DLD1 (cell line): Measurements from ENCODE around the gene TIMM29.
"Not testable (repeated sequence)": the region's sequence is repeated elsewhere in the genome, so short reads cannot be mapped to it uniquely, and the experiment has no call there.

ENCODE experiments used
- in situ Hi-C: cut with HindIII; loops from 2 replicates; pipeline ENCODE4 v1.10.0; 2017; ENCODE audit warnings: low sequenced_read_pairs

The TIMM29 gene

DNA sequence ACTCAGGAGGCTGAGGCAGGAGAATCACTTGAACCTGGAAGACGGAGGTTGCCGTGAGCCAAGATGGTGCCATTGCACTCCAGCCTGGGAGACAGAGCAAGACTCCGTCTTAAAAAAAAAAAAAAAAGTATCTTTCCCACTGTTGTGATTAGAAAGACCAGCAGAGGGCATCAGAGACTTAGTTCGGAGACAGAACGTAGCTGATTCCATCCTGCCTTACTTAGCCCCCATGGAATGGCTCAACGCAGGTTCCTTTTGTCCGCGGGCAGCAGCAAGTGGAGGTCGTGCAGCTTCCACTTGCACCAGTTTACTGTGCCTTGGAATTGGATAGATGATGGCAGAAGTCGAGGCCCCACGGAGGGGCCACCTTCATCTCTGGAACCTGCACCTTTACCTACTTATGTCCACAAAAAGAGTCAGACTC, 8.1 kb downstream of the TIMM29 start:
- in situ Hi-C loops, result no loop called here

DNA sequence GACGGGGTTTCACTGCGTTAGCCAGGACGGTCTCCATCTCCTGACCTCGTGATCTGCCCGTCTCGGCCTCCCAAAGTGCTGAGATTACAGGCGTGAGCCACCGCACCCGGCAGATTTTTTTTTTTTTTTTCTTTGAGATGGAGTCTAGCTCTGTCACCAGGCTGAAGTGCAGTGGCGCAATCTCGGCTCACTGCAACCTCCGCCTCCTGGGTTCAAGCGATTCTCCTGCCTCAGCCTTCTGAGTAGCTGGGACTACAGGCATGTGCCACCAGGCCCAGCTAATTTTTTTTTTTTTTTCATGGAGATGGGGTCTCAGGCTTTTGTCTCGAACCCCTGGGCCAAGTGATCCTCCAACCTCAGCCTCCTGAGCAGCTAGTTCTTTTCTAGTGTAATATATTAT, 13.0 kb downstream of the TIMM29 start:
- in situ Hi-C loops, result not testable (repeated sequence)

DNA sequence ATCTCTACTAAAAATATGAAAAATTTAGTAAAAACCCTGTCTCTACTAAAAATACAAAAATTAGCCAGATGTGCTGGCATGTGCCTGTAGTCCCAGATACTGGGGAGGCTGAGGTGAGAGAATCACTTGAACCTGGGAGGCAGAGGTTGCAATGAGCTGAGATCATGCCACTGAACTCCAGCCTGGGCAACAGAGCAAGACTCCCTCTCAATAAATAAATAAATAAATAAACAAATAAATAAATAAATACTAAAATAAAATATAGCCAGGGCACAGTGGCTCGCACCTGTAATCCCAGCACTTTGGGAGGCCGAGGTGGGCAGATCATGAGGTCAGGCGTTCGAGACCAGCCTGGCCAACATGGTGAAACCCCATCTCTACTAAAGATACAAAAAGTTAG, 14.8 kb downstream of the TIMM29 start:
- in situ Hi-C loops, result not testable (repeated sequence)

DNA sequence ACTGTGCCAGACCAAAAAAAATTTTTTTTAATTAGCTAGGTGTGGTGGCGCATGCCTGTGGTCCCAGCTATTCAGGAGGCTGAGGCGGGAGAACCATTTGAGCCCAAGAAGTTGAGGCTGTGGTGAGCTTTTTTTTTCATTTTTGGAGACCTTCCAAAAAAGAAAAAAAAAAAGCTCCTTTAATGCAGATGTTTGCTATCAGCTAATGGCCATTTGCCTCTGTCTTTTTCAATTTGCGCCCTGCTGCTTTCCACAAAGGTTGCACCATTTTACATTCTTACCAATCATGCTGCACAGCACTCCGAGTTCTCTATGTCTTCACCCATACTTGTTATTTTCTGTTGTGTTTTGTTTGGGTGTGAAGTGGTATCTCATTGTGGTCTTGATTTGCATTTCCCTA, 16.7 kb downstream of the TIMM29 start:
- in situ Hi-C loops, result no loop called here

DNA sequence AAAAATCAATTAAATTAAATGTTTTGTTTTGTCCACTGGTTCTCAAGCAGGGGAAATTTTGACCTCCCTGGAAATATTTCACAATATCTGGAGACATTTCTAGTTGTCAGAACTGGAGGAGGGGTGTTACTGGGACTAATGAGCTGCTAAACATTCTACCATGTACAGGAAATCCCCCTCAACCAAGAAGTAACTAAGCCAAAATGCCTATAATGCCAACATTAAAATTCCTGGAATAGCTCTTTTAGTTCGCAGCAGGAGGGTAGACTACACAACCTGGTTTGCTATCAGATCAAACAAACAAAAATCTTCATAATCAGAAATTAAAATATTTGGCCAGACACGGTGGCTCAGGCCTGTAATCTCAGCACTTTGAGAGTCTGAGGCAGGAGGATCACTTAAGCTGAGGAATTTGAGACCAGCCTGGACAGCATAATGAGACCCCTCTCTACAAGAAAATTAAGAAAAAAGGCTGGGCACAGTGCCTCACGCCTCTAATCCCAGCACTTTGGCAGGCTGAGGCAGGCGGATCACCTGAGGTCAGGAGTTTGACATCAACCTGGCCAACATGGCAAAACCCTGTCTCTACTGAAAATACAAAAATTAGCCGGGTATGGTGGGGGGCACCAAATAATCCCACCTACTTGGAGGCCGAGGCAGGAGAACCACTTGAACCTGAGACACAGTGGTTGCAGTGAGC, 18.5 kb downstream of the TIMM29 start:
- in situ Hi-C loops, result no loop called here

DNA sequence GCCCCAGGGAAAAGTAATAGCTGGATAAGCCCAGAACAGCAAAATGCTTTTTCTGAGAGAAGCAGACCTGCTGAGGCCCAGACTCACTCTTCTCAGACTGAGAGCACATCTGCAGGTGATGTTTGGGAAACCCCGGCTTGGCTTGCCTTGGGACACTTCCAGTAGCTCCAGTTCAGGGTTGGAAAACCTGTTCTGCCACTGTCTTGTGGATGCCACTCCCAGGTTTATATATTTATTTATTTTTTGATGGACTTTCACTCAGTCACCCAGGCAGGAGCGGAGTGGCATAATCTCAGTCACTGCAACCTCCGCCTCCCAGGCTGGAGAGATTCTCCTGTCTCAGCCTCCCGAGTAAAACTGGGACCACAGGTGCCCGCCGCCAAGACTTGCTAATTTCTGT, 24.2 kb downstream of the TIMM29 start:
- in situ Hi-C loops, result no loop called here

DNA sequence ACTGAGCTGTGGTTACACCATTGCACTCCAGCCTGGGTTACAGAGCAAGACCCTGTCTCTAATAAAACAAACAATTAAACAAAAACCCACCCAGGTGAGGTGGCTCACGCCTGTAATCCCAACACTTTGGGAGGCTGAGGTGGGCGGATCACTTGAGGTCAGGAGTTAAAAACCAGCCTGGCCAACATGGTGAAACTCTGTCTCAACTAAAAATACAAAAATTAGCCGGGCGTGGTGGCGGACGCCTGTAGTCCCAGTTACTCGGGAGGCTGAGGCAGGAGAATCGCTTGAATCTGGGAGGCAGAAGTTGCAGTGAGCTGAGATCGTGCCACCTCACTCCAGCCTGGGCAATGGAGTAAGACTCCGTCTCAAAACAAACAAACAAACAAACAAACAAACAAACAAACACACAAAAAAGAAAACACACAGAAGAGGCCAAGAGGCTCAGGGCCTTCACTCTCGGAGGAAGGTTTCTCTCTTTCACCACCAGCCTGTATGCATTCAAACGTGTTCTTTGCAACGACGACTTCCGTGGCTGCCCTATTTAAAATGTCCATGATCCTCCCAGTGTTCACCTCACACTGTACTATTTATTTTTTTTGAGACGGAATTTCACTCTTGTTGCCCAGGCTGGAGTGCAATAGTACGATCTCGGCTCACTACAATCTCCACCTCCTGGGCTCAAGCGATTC, 30.8 kb downstream of the TIMM29 start:
- in situ Hi-C loops, result not testable (repeated sequence)

DNA sequence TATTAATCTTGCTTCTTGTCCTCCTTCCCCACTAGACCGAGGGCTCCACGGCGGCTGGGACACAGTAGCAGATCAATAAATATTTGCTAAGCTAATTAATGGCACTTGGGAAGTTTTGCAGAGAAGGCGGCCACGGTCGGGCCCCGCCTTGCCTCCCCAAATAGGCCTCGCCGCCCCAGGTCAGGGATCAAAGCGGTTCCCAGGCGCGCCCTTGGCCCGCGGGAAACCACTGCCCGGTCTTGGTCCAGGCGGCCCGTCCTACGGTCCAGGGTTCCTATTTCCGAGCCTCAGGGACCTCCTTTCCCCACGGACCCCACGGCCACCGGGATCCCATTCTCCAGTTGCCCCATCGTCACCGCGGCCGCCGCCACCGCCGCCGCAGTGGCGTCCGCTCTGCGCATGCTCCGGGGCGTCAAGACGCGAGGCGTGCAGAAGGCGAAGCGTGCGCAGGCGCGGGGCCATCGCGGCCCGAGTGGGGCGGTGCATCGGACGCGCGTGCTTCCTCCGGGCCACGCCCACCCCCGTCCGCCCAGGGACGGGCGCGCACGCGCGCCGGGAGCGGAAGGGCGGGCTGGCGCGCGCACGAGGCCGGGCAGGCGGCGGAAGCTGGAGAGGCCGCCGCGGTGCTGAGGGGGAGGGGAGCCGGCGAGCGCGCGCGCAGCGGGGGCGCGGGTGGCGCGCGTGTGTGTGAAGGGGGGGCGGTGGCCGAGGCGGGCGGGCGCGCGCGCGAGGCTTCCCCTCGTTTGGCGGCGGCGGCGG, 31.9 kb downstream of the TIMM29 start, which contains the start of gene SMARCA4:
TSS of gene SMARCA4 (plus strand) at position 717 of the 759 bp plus-strand sequence. CDS start 23,122 bp downstream, outside the sequence.
- in situ Hi-C loops, result no loop called here

DNA sequence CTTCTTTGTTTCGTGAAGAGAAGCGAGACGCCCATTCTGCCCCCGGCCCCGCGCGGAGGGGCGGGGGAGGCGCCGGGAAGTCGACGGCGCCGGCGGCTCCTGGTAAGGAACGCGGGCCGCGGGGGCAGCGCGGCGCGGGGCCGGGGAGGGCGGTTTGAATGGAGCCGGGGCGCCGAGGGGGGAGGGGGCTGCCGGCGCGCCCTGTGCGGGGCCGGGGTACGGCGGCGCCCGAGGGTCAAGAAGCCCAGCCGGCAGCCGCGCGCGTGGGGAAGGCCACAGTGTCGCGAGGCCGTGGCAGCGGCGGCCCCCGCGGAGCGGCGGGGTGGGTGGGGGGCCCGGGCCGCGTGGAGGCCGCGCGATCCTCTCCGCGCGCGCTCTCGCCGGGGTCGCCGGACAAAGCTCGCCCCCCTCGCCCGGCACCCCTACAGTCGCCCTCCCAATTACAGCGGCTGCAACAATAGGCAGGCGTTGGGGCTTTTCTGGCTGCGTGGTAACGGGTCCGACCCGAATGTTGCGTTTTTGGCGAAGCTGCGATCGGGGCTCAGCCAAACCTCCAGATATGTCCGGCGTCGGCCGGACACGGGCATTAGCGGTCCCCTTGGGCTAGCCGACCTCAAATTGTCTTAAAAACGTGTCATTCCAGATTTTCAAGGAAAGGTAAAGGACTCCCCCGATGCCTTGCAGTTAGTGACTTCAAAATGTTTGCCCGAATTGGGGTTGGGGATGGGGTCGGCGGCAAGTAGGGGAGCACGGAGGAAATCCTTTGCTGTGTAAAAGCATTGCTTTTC, 32.7 kb downstream of the TIMM29 start:
- in situ Hi-C loops, result no loop called here

DNA sequence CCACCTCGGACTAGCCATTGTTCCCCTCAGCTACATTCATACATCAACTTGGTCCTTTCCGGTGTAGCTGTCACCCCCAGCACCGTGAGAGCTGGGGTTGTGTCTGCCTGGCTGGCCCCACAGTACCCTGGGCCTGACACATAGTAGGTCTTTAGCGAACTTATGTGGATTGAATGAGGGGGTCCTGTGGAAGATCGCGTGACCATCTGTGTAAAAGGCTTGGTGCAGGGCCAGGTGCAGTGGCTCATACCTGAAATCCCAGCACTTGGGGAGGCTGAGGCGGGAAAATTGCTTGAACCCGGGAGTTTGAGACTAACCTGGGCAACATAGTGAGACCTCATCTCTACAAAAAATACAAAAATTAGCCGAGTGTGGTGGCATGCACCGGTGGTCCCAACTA, 34.3 kb downstream of the TIMM29 start:
- in situ Hi-C loops, result no loop called here

DNA sequence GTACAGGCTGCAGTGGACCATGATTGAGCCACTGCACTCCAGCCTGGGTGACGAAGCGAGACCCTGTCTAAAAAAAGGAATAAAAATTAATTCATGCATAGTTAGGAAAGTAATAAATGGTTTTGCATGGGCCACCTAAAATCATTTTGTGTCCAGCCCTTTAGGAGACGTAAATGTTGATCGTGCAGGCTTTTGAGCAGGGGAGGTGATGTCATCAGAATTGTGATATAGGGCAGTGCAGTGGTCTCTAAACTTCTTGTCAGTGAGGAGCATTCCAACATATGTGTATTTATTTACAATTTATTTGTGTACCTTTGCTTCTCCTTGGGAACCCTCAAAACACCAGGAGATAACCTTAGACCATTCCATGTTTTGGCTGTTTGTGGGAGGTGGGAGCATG, 35.3 kb downstream of the TIMM29 start:
- in situ Hi-C loops, result no loop called here

DNA sequence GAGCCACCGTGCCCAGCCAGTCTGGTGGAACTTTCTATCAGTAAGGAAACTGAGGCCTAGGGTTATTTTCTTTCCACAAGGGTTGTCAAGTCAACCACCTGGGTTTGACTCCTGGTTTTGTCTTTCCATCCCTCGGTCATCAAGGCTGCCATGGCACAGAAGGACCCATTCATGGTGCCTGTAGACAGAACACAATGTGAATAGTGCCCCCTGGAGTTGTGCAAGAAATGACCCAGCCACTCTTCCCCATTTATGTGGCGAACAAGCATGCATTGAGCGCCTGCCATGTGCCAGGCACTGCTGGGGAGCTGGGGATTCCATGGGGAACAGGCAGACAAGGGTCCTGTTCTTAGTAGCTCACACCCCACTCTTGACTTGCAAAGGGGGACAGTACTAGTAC, 36.3 kb downstream of the TIMM29 start:
- in situ Hi-C loops, result no loop called here

DNA sequence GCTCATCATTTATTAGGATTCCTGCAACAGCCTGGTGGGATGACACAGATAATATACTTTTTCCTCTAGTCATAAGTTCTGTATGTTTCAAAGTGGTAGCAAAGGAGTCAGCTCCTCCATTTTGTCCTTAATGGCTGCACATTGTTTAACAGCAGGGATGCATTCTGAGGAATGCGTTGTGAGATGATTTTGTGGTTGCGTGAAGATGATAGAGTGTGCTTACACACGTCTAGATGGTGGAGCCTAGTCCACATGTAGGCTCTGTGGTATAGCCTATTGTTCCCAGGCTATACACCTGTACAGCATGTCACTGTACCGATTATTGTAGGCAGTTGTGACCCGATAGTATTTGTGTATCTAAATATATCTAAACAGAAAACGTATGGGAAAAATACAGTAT, 36.8 kb downstream of the TIMM29 start:
- in situ Hi-C loops, result no loop called here

DNA sequence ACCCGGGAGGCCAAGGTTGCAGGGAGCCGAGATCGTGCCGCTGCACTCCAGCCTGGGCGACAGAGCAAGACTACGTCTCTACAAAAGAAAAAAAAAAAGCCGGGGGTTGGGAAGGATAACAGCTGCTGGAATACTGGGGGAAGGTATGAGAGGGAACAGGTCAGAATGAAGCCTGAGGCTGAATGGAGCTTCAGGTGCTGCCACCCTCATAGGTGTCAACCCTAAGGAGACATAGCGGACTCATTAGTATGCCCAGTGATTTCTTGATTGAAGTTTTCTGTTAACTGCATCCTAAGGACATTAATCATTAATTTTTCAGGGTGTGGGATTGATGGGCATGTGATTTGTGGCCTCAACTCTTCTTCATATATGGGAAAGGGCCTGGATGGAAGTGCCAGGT, 38.2 kb downstream of the TIMM29 start:
- in situ Hi-C loops, result no loop called here

DNA sequence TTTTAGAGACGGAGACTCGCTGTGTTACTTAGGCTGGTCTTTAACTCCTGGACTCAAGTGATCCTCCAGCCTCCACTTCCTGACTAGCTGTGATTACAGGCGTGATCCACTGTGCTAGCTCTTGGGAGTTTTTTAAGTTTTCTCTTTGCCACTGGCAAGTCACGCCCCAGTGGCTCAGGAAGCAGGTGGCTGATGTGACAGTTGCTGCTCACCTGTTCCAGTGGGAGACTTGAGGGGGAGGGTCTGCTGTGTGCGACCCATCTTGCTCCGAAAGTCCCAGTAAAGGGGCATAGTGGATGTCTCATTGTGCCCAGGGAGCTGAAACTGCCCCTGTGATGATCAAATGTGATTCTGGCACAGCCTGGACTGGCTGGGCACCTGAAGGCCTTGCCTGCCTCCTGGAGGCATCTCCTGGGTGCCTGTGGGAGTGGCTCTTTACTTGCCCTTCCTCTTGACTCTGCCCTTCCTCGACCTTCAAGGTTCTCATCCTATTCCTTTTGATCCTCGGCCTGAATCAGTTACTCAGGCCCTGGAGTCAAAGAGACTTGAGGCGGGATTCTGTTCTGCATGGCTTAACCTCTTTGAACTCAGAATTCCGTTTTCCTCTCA, 40.0 kb downstream of the TIMM29 start:
- in situ Hi-C loops, result no loop called here

DNA sequence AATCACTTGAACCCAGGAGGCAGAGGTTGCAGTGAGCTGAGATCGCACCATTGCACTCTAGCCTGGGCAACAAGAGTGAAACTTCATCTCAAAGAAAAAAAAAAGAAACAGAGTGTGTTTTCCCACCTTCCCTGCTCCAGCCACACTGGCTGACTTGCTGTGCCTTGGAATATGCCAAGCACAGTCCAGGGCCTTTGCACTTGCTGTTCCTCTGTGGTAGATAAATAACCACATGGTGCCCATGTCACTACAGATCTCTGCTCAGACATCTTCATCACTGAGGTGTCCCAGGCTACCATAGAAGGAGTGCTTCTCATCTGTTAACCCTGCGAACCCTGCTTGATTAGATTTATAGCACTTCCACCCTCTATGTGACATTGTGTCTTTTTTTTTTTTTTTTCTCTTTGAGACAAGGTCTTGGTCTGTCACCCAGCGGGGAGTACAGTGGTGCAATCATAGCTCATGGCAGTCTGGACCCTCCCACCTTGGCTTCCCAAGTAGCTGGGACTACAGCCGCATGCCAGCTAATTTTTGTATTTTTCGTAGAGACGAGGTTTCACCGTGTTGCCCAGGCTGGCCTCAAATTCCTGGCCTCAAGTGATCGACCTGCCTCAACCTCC, 42.6 kb downstream of the TIMM29 start:
- in situ Hi-C loops, result no loop called here

DNA sequence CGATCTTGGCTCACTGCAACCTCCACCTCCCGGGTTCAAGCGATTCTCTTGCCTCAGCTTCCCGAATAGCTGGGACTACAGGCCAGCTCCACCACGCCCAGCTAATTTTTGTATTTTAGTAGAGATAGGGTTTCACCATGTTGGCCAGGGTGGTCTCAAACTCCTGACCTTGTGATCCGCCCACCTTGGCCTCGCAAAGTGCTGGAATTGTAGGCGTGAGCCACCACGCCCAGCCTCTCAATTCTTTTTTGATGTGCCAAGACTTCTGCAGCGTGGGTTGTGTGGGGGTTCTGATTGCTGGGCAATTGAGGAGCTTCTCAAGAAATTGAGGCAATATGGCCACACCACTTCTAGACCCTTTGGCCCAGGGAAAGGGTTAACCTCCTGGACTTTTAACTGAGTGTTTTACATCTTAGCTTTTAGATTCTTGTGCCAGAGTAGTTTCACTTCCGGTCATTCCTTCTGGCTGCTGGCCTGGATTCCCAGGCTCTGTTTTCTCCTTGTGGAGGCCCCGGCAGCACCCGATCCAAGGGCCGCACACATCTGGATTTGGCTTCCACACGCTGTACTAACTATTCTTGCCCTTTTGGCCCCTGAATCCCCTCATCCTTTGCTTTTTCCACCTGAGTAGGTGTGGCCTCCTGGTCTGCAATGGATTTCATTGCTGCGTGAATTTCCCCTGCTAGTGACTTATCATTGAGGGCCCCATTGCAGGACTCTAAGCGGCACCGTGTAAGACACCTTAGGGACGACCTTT, 46.9 kb downstream of the TIMM29 start:
- in situ Hi-C loops, result no loop called here

DNA sequence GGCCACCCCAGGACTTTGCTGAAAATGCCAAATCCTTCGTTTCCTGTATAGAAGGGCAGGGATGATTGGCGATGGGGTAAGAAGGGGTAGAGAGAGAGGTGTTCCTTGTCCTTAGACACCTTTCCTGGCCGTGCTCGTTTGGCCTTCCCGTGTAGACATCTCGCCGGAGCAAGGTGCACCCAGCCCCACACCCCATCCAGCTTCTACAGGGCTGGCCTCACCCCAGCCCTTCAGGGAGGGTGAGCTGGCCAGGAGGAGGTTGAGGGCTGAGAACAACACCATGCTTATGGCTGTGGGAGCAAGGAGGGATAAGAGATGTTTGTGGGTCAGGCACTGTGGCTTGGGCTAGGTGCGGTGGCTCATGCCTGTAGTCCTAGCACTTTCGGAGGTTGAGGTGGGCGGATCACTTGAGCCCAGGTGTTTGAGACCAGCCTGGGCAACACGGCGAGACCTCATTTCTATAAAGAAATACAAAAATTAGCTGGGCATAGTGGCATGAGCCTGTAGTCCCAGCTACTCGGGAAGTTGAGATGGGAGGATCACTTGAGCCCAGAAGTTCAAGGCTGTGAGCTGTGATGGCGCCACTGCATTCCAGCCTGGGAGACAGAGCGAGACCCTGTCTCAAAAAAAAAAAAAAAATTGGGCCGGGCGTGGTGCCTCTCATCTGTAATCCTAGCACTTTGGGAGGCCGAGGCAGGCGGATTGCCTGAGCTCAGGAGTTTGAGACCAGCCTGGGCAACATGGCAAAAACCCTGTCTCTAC, 47.7 kb downstream of the TIMM29 start:
- in situ Hi-C loops, result no loop called here

DNA sequence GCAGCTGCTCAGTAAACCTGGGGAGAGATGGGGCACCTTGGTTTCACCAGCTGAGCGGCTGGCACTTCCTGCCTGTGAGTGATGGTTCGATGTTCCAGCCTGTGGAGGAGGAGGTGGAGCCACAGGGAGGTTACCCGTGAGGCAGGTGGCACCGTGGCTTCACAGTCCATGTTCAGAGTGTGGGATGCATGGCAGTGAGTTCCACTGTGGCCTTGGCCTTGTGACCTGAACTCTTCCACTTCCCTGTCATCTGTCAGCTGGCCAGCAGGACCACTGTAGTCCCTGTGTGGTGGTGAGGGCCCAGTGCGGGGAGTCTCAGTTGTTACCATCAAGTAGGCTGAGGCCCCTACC, 49.1 kb downstream of the TIMM29 start:
- in situ Hi-C loops, result no loop called here
